C4-2B (cell line): ENCODE results near the gene OSBPL3.

ENCODE experiments used
- CTCF ChIP-seq: fragments of 450-650 bp; conservative IDR thresholded peaks from 2 replicates; pipeline ENCODE4 v1.5.1; 2017; ENCODE audit warnings: mild to moderate bottlenecking
- ZFX ChIP-seq: fragments of 450-650 bp; IDR thresholded peaks from 2 replicates; pipeline ENCODE4 v1.6.1; 2017

GRCh38 chr7:24786941-24787340, 193.0 kb downstream of the OSBPL3 start:
- TF ChIP-seq CTCF (no peak), ZFX (no peak)
